HG03045 (cell line): ENCODE measurements around the gene BDKRB1.
"Not testable (repeated sequence)": the region's sequence is repeated elsewhere in the genome, so short reads cannot be mapped to it uniquely, and the experiment has no call there.

Source experiments
- ATAC-seq: cut with Tn5 transposase; IDR thresholded peaks from one replicate; pipeline ENCODE4 v1.9.1; 2021; ENCODE audit warnings: mild to moderate bottlenecking, moderate library complexity; ENCODE audit not compliant: unreplicated experiment

BDKRB1 gene

GRCh38 chr14:96232506-96232905 lies 23.5 kb upstream of the BDKRB1 start:
- no peak for ATAC-seq

- ATAC-seq = no peak
Measured at GRCh38 chr14:96233661-96234060, 22.3 kb upstream of the BDKRB1 start.

- no peak for ATAC-seq
Measured at GRCh38 chr14:96235426-96235825, 20.6 kb upstream of the BDKRB1 start.

GRCh38 chr14:96237641-96238040 lies 18.4 kb upstream of the BDKRB1 start:
- ATAC-seq = no peak

GRCh38 chr14:96238676-96239265 lies 17.2 kb upstream of the BDKRB1 start:
- no peak for ATAC-seq

- no peak for ATAC-seq
Measured at GRCh38 chr14:96239711-96240141, 16.3 kb upstream of the BDKRB1 start.

- no peak for ATAC-seq
Measured at GRCh38 chr14:96240641-96241040, 15.4 kb upstream of the BDKRB1 start.

- ATAC-seq = no peak
Measured at GRCh38 chr14:96242126-96242525, 13.9 kb upstream of the BDKRB1 start.

- ATAC-seq = no peak
Measured at GRCh38 chr14:96243785-96244184, 12.2 kb upstream of the BDKRB1 start.

- ATAC-seq = not testable (repeated sequence)
Measured at GRCh38 chr14:96245074-96245473, 10.9 kb upstream of the BDKRB1 start.

- ATAC-seq = no peak
Measured at GRCh38 chr14:96245710-96246538, 10.1 kb upstream of the BDKRB1 start.

- no peak for ATAC-seq
Measured at GRCh38 chr14:96246539-96246847, 9.5 kb upstream of the BDKRB1 start.

GRCh38 chr14:96247031-96247430 lies 9.0 kb upstream of the BDKRB1 start:
- ATAC-seq = no peak

- ATAC-seq = no peak
Measured at GRCh38 chr14:96249029-96249428, 7.0 kb upstream of the BDKRB1 start.

- no peak for ATAC-seq
Measured at GRCh38 chr14:96250485-96250884, 5.5 kb upstream of the BDKRB1 start.

GRCh38 chr14:96251656-96252155 lies 4.3 kb upstream of the BDKRB1 start:
- no peak for ATAC-seq

GRCh38 chr14:96252323-96252998 lies 3.5 kb upstream of the BDKRB1 start:
- no peak for ATAC-seq

GRCh38 chr14:96252999-96253539 lies 2.9 kb upstream of the BDKRB1 start:
- no peak for ATAC-seq

GRCh38 chr14:96254687-96255086 lies 1.3 kb upstream of the BDKRB1 start:
- ATAC-seq = no peak

GRCh38 chr14:96256407-96256806 lies 397 bp downstream of the BDKRB1 start:
- ATAC-seq = no peak

- no peak for ATAC-seq
Measured at GRCh38 chr14:96257056-96257455, 1.0 kb downstream of the BDKRB1 start.

GRCh38 chr14:96257900-96258299 lies 1.9 kb downstream of the BDKRB1 start:
- no peak for ATAC-seq
